Stimulated activated CD4-positive, alpha-beta T cell treated with anti-CD3 and anti-CD28 coated beads, Interleukin-1b, Interleukin-23, amount 100 ng/mL, for 24 hours (primary cell): ENCODE data around the gene PCYOX1L.

Experiments
- DNase-seq, 4 experiments: peaks; one replicate each; pipeline ENCODE4 v3.0.0-alpha.2; 2020; ENCODE audit warnings: low read depth in 4 of 4, low spot score in 1 of 4

The PCYOX1L gene

DNA sequence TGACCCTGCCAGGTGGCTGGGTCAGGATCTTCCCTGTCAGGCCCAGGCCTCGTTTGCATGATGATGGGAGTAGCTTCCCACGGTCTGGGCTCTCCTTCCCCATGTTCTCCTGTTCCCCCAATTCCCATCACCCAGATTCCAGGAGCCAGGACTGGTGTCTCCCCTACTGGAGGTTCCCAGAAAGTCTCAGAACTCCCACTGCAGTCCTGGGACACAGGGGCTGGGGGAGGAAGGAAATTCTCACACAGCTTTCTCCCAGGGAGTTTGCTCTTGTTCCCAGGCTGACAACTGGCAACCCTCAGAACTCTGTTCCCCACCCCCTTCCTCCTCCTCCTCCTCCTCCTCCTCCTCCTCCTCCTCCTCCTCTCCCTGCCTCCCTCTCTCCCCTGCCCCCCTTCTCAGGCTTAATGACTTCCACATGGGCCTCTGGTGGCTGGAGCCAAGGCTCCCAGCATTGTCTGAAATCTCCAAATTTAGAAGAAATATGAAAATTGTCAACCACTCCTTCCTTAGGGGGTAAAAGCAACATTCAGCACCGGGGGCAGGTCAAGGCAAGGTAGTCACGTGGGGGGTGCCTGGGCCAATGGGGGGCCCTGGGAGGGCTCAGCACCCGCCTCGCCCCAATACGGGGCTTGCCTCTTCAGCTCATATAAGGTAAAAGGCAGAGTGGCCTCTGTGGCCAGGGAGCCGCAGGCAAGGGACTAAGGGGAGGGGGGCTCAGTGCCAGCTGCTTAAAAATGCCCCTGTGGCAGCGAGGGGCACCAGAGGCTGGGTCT, 48.5 kb downstream of the PCYOX1L start:
- DNase-seq, result no peak

DNA sequence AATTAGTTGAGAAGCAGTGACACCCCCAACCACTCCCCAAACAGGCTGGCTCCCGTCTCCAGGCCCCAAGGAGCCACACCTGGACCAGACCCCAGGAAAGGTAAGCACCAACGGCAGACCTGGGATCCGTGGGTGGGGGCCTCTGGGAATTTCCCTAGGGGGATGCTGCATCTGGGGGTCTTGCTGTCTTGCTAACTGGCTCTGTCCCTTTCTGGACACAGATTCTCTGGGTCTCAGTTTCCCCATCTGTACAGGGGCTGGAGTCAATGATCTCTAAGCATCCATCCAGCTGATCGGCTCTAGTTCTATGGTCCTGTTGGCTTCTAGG, 49.1 kb downstream of the PCYOX1L start:
- no peak for DNase-seq

DNA sequence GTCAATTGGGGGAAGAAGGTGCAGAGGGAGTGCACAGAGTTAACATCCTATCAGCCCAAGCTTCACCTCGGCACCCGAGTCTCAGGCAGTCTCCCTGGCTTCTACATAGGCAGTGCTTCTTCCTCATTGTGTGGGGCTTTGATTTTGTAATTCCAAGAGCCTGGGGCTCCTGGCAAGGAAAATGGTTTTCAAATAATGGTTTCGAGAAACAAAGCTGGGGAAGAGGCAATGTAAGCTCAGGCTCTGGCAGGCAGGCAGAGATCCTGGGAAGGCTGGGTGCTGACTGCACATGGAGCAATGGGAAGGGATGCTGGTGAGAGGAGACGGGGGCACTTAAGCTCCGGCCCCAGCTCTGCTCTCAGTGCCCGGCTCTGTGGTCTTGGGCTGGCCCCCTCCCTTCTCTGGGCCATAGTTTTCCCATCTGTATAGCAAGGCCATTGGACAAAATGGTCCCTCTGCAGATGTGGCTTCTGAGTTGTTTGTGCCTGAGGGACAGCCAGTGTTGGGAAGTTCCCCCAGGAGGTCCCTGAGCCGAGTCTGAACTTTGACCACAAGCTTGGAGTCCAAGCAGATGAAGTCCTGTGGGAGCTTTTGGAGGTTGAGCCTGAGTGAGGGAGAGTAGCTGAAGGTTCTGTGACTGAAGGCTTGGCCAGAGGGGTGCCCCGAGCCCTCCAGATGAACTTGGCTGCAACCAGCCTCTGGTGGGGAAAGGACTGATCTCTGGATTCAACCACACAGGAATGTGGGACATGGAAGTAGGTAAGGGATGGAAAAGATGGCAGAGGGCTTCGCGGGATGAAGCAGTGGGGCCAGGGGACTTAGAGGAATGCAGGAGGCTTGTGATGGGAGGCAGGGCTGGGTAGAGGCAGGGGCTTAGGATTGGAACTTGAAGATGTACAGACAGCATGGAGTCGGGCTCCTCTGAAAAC, 49.7 kb downstream of the PCYOX1L start:
- DNase-seq, result no peak

DNA sequence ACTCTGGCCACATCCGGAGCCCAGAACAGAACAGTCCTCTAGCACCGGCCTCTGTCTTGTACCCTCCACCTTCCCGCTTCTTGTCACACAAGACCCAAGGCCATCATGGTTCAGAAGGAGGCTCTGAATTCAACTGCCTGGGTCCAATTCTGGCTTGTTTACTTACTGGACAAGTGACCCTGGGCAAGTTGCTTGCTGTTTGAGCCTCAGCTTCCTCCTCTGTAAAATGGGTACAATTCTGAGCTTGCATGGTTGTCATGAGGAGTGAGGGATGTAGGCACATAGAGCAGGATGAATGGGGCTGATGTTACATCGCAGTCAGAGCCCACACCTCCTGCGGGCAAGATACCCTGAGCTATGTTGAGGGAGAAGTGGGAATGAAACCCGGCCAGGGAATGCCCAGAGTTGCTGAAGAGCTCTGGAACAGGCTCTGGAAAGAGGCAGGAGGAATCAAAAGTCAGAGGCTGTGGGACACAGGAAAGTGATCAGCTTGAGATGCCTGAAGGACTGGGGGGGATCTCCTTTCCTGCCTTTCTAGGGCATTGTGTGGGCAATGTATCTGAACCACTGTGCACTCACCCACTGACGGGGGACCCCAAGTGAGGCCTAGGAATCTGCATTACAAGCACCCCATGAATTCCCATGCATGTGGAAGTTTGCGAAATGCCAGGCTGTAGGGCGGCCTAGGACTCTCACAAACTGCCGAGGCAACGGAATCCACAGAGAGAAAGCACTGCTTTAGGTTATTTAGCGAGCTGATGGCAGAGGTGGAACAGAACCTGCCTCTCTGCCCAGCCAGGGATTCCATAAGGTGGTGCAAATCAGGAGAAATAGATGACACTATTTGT, 50.6 kb downstream of the PCYOX1L start:
- DNase-seq, result no peak

DNA sequence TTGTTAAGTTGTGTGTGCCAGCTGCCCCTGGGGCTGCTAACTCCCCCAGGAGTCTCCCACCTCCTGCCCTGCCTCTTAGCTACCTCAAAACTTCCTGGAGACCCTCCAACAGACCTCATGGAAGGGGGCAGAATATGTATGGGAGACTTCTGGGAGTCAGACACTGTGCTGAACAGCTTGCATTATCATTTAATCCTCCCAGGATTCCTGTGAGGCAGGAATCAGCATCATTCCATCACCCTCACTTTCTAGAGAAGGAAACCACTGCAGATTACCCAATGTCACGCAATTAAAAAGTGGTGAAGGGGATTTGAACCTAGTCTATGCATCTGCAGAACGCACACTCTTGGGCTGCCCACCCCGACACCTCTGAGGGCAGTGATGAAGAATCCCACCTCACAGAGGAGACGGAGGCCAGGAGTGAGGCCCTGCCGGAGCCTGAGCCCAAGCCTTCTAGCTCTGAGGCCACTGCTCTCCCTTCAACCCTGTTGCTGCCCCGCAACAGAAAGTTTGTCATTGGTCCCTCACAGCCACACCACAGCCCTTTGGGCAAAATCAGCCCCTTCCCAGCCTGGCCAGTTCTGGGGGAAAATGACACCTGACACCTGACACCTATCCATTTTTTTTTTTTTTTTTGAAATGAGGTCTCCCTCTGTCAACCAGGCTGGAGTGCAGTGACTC, 51.6 kb downstream of the PCYOX1L start:
- DNase-seq, result no peak

DNA sequence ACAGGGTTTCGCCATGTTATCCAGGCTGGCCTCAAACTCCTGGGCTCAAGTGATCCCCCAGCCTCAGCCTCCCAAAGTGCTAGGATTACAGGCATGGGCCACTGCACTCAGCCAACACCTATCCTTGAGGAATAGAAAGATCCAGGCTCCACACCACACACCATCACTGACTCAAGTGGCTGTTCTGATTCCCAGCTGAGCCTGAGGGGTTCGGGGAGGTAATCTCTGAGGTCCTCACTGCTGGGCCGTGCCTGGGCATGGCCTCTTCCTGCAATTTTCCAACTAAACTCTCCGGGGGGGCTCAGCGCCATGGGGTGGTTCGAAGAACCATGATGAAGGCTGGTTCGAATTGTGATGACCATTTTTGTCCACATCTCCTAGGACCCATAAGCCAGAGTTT, 52.2 kb downstream of the PCYOX1L start:
- no peak for DNase-seq

DNA sequence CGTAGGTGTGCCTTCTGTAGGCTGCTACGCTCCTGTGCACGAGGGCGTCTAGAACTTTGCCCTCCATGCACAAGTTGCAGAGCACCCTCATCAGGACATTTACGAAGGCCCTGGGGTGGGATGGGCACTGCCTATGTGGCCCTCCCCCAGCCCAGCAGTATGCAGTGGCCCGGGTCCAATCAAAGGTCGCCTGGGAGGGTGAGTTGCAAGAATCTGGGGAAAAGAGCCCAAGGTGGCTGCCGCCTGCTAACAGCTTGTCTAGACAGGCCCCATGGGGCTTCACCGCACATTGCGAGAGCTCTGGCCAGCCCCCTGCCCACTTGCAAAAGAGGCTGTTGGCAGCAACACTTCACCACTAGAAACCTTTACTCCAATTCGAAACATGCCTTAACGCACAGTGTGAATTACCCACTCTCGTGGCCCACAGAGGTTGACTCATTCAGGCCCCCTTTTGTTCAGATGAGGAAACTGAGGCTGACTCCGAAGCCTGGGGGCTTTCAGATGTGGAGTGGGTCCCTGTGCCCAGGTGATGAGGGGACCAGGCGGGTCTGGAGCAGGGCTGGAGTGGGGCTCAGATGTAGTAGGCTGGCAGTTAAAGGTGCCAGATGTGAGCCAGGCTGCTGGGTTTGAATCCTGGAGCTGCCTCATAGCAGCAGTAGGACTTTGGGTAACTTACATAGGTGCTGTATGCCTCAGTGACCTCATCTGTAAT, 53.0 kb downstream of the PCYOX1L start:
- DNase-seq, result no peak

DNA sequence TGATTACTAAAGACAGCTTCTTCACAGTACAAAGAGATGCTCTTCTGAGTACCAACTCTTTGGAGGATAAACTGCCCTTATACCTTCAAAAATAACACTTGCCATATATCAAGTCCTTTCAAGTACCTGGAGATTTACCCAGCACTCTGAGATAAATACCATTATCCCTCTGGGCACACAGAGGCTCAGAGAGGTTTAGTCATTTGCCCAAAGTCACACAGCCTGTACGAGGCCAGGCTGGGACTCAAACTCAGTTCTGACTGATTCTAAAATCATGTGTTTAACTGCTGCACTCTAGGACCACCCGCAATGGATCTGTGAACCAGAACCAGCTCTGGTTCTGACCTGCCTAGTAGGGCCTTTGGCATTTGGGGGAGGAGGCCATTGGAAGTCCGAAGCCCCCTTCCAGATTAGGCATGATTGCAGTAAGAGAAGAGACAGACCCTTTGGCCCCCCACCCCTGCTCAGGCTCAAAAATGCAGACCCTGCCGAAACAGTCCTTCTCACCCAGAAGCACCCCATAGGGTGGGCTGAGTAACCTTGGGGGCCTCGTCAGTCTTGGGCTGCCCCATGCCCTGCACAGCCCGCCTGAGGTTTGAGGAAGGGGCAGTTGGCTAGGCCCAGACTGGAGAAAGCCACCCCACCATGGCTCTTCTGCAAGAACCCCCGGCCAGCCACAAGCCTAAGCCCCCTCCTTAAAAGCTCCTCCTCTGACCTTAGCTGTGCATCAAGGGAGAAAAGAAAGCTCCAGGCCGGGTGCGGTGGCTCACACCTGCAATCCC, 54.1 kb downstream of the PCYOX1L start:
- no peak for DNase-seq

DNA sequence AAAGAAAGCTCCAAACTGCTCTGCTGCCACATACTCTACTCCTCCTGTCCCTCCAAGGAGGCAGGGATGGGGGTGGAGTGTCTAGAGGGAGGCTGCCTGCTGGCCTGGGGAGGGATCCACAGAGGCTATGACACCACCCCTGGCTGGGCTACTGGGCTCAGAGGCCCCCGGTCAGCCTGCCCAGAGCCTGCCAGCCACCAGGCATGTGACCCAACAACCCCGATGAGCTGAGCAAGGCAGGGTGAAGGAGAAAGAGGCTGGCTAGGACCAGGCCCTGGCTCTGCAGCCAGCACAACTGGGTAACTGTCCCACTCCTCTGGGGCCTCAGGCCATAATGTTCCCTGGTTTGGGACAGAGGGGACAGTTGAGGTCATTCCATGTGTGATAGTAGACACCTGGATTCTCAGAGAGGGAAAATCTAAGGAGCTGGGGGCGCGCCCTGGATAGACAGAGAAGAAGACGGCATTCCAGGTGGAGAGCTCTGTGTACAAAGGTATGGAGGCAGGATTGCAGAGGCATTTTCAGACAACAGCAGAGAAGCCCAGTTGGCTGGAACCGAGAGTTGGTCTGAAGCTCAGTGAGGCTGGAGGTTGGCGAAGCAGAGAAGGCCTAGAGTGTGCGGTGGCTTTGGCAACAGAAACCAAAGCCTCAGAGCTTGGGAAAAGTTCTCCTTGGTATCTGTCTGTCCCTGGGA, 55.1 kb downstream of the PCYOX1L start:
- no peak for DNase-seq

DNA sequence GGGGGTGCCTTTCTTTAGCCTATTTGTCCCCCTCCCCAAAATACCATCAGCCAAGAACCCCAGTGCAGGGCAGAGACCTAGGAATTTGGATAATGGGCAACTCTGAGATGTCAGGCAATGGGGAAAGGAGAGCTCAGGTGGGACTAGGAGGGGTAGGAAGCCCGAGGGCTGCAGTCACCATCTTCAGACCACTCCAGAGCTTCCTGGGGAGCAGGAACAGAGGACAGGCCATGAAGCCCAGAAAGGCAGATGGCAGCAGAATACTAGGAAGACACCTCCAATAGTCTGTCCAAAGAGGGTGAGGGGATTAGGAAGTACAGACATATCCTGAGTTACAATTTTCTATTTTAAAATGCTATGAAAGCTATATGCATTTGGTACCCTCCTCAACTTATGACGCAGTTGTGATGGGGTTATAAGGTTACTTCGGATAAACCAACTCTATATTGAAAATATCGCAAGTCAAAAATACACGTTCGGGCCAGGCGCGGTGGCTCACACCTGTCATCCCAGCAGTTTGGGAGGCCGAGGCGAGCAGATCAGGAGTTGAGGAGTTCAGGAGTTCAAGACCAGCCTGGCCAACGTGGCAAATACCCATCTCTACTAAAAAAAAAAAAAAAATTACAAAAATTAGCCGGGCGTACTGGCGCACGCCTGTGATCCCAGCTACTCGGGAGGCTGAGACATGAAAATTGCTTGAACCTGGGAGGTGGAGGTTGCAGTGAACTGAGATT, 55.8 kb downstream of the PCYOX1L start:
- DNase-seq, result no peak

DNA sequence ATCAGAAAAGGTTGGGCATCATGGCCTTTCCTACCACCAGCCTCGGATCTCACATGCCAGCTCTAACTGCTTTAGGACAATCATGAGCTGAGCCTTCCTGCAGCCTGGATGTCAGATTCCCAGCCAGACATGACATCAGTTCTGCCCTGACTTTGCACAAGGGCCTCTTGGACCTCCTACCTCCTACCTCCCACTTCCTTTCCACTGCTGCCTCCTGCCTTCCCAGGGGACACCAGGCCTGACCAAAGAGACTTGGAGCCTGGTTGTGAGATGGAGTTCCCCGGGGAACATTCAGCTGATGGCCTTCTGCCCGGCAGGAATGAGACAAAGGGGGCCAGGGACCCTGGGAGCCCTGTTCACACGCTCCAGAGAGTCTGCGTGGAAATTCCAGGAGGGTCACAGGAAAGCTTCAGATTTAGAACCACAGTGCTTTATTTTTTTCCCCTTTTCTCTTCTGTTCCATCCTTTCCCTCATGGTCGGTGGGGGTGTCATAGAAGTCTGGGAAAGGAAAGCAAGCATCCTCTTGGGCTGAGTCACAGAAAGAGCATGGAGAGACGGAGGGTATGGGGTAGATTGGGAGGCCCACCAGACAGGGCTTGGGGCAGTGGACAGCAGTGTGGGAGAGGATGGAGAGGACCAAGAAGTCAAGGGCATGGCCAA, 56.7 kb downstream of the PCYOX1L start:
- DNase-seq, result no peak

DNA sequence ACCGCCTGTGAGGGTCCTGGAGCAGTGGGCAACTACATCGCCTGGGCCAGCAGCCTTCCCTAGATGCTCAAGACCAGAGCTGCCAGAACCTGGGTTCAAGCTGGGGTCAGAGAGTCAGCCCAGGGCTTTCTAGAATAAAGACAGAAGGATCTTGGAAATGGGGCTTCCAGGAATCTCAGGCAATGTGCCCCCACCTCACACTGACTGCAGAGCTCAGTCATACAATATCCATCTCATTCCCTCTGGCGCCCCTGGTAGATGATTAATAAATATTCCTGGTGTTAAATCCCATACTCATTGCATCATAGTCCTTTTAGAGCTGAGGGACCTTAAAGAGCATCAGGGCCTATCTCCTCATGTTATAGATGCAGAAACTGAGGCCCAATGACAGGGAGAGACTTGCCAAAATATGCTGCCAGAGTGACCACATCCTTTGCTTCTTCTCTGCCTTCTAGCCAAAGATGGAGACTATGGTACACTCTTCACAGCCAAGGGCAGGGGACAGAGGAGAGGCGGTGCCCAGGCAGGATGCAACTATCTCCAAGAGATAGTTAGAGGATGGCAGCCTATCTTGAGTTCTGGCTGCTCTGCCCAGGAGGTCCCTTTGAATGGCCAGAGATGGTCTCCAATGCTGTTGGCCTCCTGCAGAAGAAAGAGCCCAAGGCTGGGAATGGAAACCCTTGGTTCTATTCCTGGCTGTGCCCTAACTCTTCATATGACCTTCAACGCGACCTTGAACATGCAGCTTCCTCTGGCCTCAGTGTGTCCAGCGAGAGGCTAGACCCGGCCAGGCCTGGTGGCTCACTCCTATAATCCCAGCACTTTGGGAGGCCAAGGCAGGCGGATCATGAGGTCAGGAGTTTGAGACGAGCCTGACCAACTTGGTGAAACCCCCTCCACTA, 57.5 kb downstream of the PCYOX1L start:
- no peak for DNase-seq

DNA sequence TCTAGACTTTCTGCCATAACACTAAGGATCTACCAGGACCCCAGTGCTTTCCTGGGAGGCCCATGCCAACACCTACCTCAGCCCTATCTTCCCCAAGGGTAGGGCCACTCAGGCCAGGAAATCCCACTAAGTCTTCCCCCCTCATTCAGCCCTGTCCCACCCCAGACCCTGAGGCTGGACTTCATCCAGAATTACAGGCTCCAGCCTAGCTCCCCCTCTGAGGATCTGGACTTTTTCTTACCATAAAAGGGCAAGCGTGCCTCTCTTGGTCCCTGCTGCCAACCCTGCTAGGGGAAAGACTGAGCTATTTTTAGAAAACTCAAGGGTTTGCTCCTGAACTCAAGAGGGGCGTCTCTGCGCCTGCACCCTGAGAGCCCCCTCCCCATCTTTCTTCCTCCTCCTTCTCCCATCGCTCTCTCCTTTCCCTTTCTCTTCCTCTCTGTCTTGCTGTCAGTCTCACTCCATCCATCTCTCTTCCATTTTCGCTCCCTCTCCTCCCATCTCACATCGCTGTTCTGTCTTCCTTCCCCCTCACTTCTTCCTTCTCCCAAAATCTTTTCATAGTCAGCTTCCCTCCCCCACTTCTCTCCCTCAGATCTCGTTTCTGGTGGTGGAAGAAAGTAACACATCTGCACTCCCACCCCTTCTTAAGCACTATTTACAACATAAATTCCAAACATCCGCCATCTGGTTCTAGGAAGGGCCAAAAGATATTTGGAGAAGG, 59.3 kb downstream of the PCYOX1L start:
- no peak for DNase-seq

DNA sequence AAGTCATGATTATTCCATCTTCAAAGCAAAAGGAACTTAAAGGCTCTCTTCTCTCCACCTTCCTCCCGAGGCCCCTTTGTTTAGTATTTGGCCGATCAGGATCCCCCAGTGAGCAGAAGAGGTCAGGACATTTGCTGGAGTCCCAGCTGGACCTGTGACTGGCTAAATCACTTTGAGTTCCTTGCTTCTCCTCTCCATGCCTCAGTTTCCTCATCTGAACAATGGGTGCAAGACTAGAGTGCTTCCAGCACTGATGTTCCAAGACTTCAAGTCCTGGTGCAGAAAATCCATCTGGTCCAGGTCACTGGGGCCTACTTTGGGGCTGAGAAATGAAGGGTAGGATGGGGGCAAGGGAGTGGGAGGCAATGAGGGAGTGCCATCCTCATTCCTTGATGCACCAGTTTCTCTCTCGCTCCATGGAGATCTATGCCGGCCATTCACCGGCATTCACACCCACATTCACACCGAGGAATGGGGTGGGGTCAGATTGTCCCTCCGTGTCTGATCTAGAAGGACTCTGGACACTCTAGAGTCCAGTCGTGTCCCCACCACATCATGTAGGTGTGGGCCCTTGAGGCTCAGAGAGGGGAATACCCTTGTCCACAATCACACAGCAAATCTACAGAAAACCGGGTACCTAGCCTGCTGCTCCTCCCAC, 60.0 kb downstream of the PCYOX1L start:
- DNase-seq, result no peak

DNA sequence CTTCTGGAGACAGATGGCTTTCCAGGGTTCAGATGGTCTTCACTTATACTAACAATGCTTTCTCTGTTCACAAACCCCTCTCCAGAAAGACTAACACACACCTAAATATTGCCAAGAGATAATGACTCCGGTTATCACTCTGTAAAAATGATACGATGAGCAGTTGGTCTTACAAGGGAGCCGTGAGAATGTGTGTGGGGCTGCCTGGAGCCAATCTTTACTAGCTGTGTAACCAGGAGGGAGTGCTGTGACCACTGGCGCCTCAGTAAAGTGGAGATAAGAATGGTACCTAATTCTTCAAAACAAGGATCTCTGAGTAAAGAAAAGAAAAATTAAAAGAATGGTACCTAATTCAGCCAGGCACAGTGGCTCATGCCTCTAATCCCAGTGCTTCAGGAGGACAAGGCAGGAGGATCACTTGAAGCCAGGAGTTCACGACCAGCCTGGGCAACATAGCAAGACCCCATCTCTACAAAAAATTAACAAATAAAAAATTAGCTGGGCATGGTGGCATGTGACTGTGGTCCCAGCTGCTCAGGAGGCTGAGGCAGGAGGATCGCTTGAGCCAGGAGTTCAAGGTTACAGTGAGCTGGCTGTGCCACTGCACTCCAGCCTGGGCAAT, 61.2 kb downstream of the PCYOX1L start:
- no peak for DNase-seq
